Measurements from ENCODE around the gene AFDN. TPM values are rescaled to one million over a fixed set of nuclear protein-coding genes. Genes with fewer than 3 reads are reported as not detected.

Gene AFDN
- total RNA-seq, 8 experiments from 2014 or later = 18.1 to 161 (median 103) TPM

Other genes with a start within 250 kb of the AFDN start
- 1 to 10 TPM in 1 of 8 experiments, under 1 TPM in 2, not detected in 5; 0.38 to 1.2 (median 0.64) TPM for gene KIF25, start 170.8 kb downstream of the AFDN start, total RNA-seq

All from motor neuron (in vitro differentiated cells).